Transverse colon (tissue), 4 donors: ENCODE data around the gene NPAT.

Source experiments
- POLR2AphosphoS5 ChIP-seq, 3 donors: sonication (generic); formaldehyde crosslinking; IDR thresholded peaks; one replicate each; pipeline ENCODE4 v1.6.1; 2016; ENCODE audit warnings: antibody characterized with exemption in 3 of 3
- TF ChIP-seq, protein P1 (sequence below), 5 experiments: fragments of 200-600 bp in 3 of 5; fragments of 450-650 bp in 2 of 5; sonication (generic) in 3 of 5; IDR thresholded peaks; 1 replicate in 2 of 5; 2 replicates in 3 of 5; pipeline ENCODE4 v1.5.1; 2016 to 2017; ENCODE audit warnings: antibody characterized with exemption in 5 of 5, inconsistent platforms in 3 of 5, mild to moderate bottlenecking in 2 of 5, moderate library complexity in 1 of 5

DNA sequence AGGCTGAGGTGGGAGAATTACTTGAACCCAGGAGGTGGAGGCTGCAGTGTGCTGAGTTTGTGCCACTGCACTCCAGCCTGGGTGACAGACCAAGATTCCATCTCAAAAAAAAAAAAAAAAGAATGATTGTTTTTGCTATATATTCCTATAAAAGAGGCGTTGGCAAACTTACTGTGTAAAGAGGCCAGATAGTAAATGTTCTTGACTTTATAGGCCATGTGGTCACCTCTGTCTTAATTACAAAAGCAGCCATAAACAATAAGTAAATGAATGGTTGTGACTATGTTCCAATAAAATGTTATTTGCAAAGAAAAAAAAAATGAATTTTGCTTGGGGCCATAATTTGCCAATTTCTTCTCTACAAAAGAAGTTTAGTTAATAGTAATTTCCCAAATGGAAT is 12.8 kb upstream of the NPAT start:
- TF ChIP-seq, protein P1, sequence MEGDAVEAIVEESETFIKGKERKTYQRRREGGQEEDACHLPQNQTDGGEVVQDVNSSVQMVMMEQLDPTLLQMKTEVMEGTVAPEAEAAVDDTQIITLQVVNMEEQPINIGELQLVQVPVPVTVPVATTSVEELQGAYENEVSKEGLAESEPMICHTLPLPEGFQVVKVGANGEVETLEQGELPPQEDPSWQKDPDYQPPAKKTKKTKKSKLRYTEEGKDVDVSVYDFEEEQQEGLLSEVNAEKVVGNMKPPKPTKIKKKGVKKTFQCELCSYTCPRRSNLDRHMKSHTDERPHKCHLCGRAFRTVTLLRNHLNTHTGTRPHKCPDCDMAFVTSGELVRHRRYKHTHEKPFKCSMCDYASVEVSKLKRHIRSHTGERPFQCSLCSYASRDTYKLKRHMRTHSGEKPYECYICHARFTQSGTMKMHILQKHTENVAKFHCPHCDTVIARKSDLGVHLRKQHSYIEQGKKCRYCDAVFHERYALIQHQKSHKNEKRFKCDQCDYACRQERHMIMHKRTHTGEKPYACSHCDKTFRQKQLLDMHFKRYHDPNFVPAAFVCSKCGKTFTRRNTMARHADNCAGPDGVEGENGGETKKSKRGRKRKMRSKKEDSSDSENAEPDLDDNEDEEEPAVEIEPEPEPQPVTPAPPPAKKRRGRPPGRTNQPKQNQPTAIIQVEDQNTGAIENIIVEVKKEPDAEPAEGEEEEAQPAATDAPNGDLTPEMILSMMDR (IDR thresholded peaks at IDR 0.05): no peak
- no peak for TF ChIP-seq POLR2AphosphoS5 (IDR thresholded peaks at IDR 0.05)
